ENCODE results near the gene MRPS24.
"Not testable (repeated sequence)": the region's sequence is repeated elsewhere in the genome, so short reads cannot be mapped to it uniquely, and the experiment has no call there.

MRPS24 gene

DNA sequence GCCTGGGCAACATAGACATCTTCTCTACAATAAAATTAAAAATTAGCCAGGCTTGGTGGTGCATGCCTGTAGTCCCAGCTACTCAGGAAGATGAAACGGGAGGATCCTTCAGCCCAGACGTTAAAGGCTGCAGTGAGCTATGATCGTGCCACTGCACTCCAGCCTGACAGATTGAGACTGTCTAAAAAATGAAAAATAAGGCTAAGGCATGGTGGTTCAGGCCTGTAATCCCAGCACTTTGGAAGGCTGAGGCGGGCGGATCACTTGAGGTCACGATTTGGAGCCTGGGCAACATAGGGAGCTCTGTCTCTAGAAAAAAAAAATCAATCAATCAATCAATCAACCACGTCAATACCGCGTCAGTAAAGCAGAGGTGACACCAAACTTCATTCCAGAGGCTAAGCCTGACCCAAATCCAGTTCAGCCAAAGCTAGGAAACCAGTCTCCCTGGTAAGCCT, 31.1 kb downstream of the MRPS24 start:
- DNase-seq (ENCODE audit: low read depth), result no peak

- DNase-seq (ENCODE audit: low read depth), result no peak
Measured at GRCh38 chr7:43834463-43835251, 34.7 kb downstream of the MRPS24 start.

GRCh38 chr7:43830917-43831316, 38.4 kb downstream of the MRPS24 start:
- not testable (repeated sequence) for DNase-seq (ENCODE audit: low read depth)

- DNase-seq (ENCODE audit: low read depth), result no peak
Measured at GRCh38 chr7:43825391-43825808, 43.9 kb downstream of the MRPS24 start.

DNA sequence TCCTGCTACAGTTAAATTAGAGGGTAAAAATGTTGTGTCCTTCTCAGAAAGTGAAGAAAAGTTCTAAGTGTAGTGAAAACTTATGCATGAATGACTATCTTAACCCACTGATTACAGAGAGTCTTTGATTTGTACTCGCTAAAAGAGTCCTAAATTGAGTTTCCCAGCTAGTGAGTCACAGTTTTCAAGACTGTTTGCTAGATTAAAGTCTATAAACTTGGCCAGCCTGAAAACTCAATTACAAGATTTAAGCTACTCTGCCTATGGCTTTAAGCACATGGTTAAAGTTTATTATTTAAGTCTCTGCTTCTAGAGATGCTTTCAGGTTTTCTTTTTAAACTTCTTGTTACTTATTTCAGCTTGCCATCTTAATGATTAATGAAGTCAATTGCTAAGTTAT, 44.4 kb downstream of the MRPS24 start:
- DNase-seq (ENCODE audit: low read depth), result no peak

- not testable (repeated sequence) for DNase-seq (ENCODE audit: low read depth)
Measured at GRCh38 chr7:43824513-43824912, 44.8 kb downstream of the MRPS24 start.

GRCh38 chr7:43823941-43824340, 45.4 kb downstream of the MRPS24 start:
- DNase-seq (ENCODE audit: low read depth), result no peak

DNA sequence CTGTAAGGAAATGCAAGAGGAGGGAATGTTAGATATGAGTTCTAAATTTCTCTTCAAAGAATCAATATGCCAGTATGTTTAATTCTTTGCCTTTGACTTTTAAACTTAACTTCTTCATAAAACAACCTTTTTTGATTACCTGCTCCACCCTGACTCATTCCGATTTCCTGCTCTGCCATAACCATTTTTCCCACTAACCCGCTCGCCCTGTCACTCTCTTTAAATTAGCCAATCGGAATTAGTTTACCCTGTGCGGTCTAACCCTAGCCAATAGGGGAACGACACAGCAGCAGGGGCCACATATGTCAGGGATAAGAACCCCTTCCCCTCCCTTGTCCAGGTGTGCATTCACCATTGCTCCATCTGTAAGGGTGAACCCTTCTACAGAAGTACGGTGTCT, 45.9 kb downstream of the MRPS24 start:
- not testable (repeated sequence) for DNase-seq (ENCODE audit: low read depth)
